GM12865 (cell line): Measurements from ENCODE around the gene BRINP1.

Source experiments
- DNase-seq: peaks from one replicate; pipeline ENCODE4 v3.0.0; 2010; ENCODE audit warnings: low read depth
- H3K4me3 ChIP-seq: 2 replicates; pipeline ENCODE4 v1.5.1; 2011; ENCODE audit warnings: mild to moderate bottlenecking, low read depth, low read length, control low read depth
- CTCF ChIP-seq: IDR thresholded peaks from 2 replicates; pipeline ENCODE4 v1.5.1; 2011; ENCODE audit warnings: low read length, control low read depth, low read depth, inconsistent platforms; ENCODE audit not compliant: insufficient read depth; ENCODE audit errors: missing control alignments

BRINP1 gene

GRCh38 chr9:119215651-119216050, 153.6 kb downstream of the BRINP1 start:
- TF ChIP-seq CTCF: no peak
- no peak overlapping the region for H3K4me3 ChIP-seq
- DNase-seq: no peak

GRCh38 chr9:119213471-119213870, 155.8 kb downstream of the BRINP1 start:
- TF ChIP-seq CTCF: no peak
- no peak overlapping the region for H3K4me3 ChIP-seq
- DNase-seq: no peak

- DNase-seq: no peak
- TF ChIP-seq CTCF: no peak
- H3K4me3 ChIP-seq: no peak overlapping the region
Observed at GRCh38 chr9:119197893-119198607, 171.2 kb downstream of the BRINP1 start.

GRCh38 chr9:119195521-119195920, 173.7 kb downstream of the BRINP1 start:
- no peak overlapping the region for H3K4me3 ChIP-seq
- TF ChIP-seq CTCF: no peak
- no peak for DNase-seq

- no peak overlapping the region for H3K4me3 ChIP-seq
- TF ChIP-seq CTCF: no peak
- no peak for DNase-seq
Observed at GRCh38 chr9:119185298-119185697, 183.9 kb downstream of the BRINP1 start.

- no peak overlapping the region for H3K4me3 ChIP-seq
- DNase-seq: no peak
- no peak for TF ChIP-seq CTCF
Observed at GRCh38 chr9:119184265-119184936, 184.8 kb downstream of the BRINP1 start.
